HS-5 (cell line): Measurements from ENCODE around the gene VSTM4.
A peak's percentile ranks its signal among the peaks of the same experiment; 100 is the strongest.

Experiments used
- DNase-seq: peaks from one replicate; pipeline ENCODE4 v3.0.0-alpha.2; 2012; ENCODE audit warnings: low read depth

The VSTM4 gene

DNA sequence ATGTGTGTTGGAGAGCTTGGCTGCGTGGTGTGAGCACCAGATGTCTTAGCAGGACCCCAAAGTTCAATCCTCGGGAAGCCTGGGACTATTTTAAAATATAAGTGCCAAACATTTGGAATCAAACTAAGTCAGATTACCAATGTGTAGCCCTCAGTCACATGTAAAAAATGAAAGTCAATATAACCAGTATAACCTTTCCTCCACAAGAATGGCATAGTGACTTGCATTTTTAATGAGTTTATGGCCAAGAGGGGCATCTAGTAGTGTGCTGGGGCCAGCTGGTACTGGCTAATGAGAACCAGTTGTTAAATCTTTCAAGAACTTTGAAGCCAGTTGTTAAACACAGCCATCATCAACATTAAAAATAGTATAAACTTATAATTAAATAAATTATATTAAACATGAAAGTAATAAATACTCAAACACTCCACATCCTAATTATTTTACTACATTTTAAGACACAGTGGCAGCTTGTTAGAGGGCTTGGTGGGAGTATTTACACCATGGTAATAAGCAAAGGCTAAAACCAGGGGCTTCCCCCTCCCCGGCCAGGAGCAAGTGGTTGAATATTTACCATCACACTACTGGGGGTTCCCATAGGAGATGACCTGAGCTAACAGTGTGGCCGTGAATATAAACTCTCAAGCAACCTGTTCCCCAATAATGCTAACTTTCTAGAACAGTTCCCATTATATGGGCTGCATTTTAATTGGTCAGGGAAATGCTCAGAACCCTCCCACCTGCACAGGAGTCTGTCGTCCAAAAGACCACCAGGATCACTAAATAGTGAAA is 26.4 kb upstream of the VSTM4 start:
- DNase-seq = no peak

- no peak for DNase-seq
Observed at GRCh38 chr10:49140304-49141177, 25.2 kb upstream of the VSTM4 start.

GRCh38 chr10:49139846-49140195 is 24.5 kb upstream of the VSTM4 start:
- peak; percentile 85 for DNase-seq

- DNase-seq = peak; percentile 18
Observed at GRCh38 chr10:49139028-49139845, 23.9 kb upstream of the VSTM4 start.

- no peak for DNase-seq
Observed at GRCh38 chr10:49138361-49138891, 23.1 kb upstream of the VSTM4 start.

- DNase-seq = no peak
Observed at GRCh38 chr10:49136525-49136924, 21.2 kb upstream of the VSTM4 start.

GRCh38 chr10:49135575-49136313 is 20.4 kb upstream of the VSTM4 start:
- no peak for DNase-seq

- DNase-seq = no peak
Observed at GRCh38 chr10:49134327-49134726, 19.0 kb upstream of the VSTM4 start.

DNA sequence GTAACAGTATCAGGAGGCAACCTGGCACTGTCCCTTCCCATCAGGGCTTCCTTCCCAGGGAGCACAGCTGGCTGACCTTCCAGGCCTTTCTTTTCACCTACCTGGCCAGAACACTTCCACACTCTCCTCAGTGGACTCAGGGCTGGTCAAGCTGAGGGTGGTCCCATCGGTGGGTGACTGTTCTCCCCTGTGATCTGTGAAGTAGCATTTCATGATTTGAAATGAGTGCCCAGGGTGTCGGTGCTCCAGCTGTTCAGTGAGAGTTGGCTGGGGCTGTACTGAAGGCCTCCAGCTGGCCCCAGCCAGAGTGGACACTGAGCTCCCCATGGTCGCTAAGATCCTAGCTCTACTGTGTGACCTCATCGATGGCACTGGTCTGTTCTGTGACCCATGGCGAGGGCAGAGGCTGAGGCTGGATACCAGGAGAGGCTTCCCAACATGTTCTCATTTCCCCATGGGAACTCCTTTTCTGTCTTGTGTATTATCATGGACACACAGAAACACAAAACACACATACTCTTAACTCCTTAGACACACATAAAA is 18.5 kb upstream of the VSTM4 start, which contains the start of gene FAM170B:
FAM170B (minus strand) TSS at position 316 of the 543 bp plus-strand sequence; CDS start at position 213, 103 bp downstream.
- DNase-seq = no peak

GRCh38 chr10:49132362-49132737 is 17.0 kb upstream of the VSTM4 start:
- DNase-seq = no peak

GRCh38 chr10:49131507-49132361 is 16.4 kb upstream of the VSTM4 start:
- DNase-seq = no peak

DNA sequence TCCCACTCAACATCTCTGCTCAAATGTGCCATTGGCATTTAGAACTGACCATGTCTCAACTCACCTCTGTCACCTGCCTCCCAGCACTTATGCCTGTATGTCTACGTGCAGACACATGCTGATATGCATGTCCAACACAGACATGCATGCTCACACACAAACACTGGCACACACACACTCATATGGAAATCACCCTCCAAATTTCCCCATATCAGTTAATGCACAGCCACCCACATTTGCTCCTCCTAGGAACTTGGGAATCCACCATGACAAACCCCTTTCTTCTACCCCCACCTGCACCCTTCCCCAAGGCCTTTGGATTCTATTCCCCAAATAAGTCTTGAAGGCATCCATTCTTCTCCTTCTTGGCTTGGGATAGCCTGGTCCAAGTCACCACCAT is 14.1 kb upstream of the VSTM4 start:
- no peak for DNase-seq

DNA sequence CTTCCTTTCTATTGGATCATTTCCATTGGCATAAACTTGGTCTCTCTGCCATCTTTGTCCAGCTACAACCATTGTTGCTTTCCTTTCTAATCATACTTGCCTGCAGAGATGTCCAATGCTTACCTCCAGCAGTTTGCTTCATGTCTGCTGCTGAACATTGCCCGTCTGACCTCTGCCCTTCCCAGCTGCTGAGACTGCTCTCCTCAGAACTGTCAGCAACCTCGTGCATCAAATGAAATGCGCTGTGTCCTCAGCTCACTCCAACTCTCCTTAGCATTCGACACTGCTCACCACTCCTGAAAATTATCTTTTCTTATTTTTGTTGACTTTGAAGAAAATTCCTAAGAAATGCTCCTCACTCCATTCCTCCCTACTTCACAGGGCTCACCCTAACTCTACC is 13.5 kb upstream of the VSTM4 start:
- no peak for DNase-seq

- DNase-seq = no peak
Observed at GRCh38 chr10:49123981-49124950, 8.9 kb upstream of the VSTM4 start.

DNA sequence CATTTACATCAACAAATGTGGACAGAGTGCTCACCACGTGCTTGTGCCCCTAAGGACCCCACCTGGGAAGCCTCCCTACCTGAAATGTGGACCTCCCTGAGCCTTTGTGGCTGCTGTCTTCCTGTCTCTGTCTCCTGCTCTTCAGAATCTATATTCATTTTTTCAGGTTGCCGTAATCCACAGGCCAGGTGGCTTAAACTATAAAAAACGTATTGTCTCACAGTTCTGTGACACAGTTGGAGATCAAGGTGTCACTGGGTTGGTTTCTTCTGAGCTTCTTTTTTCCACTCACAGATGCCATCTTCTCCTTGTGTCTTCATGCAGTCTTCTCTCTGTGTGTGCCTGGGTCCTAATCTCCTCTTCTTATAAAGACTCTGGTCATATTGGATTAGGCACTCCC is 5.6 kb upstream of the VSTM4 start:
- no peak for DNase-seq

- no peak for DNase-seq
Observed at GRCh38 chr10:49119746-49120145, 4.4 kb upstream of the VSTM4 start.

GRCh38 chr10:49118430-49119074 is 3.2 kb upstream of the VSTM4 start:
- DNase-seq = no peak

GRCh38 chr10:49117376-49118070 is 2.2 kb upstream of the VSTM4 start:
- no peak for DNase-seq
